Right ventricle myocardium inferior (tissue), 1 donor: Measurements from ENCODE around the gene TNK2. TPM values are rescaled to one million over a fixed set of nuclear protein-coding genes. Genes with fewer than 3 reads are reported as not detected.
"Not testable (repeated sequence)": the region's sequence is repeated elsewhere in the genome, so short reads cannot be mapped to it uniquely, and the experiment has no call there.

Experiments
- ATAC-seq: fragments of 200-7000 bp; cut with Tn5 transposase; one replicate; pipeline ENCODE4 v1.9.1; 2020; ENCODE audit warnings: mild to moderate bottlenecking, moderate library complexity
- DNase-seq: peaks from one replicate; pipeline ENCODE4 v3.0.0; 2021; ENCODE audit errors: missing footprints
- intact Hi-C: fragments of 100-400 bp; cut with DNase I; formaldehyde crosslinking; loops from one replicate; pipeline ENCODE4 v1.11.0; 2022
- long read RNA-seq: library from polyadenylated mRNA; unstranded; transcript quantifications from one replicate; pipeline ENCODE4 v2.0.0, GENCODE V29; 2021
- total RNA-seq: library from RNA; stranded (reverse); fragmentation: NEBNext Ultra II Directional; extraction: Animal tissue kit (Norgen Biotek cat#: 25700); gene quantifications from one replicate; pipeline ENCODE4 v1.2.1, GENCODE V29; 2021
- donor health status: DM: no; HTN: yes; CAD: no; lungs with severe emphysema.

The TNK2 gene
- 31.7 TPM for total RNA-seq
- long read RNA-seq, partial matches to known transcripts: 2 of 4 reads
- long read RNA-seq, other reads (novel, unspliced or antisense): 1 of 4 reads

DNA sequence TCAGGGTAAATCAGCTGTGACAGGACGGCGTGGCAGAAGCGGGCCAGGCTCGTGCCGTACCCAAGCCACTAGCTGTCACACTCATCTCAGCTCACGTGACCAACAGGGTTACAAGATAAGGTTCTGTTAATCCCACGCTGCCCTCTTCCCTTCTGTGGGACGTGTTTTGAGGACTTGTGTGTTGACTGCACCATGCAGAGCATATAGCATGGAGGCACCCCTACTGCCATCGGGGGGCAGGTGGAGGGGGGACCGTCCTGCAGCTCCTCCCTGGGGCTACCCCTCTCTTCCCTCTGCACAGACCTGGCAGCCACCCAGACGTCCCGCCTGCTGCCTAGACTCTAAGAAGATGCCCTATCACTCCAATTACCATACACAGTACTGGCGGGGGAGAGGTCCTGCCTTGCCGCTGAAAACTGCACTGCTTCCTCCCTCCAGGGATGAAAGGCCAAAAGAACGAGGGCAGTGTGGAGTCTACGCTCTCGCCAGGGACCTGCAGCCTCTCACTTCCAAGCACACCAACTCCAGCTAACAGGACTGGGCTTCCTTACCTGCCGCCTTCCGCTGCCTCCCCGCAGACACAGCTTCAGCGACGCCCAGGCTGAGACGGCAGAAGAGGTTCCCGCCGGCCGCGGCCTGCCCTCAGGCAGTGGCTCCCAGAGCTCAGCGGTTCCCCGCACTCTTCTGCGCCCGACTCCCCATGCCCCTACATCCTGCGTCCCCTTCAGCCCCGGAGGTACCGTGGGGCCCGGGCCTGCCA is at the start of gene TNK2:
TNK2 (minus strand) TSS at position 618 of the 760 bp plus-strand sequence. CDS start 19,963 bp downstream, outside the sequence.
- intact Hi-C loops: no loop called here
- ATAC-seq: peak; percentile 34
- DNase-seq: no peak

DNA sequence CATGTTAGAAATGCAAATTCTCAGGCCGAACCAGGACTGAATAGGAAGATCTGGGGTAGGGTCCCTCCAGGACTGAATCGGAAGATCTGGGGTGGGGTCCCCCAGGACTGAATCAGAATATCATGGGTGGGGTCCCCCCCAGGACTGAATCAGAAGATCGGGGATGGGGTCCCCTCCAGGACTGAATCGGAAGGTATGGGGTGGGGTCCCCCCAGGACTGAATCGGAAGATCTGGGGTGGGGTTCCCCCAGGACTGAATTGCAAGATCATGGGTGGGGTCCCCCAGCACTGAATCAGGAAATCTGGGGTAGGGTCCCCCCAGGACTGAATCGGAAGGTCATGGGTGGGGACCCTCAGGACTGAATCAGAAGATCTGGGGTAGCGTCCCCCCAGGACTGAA is 48.2 kb upstream of the TNK2 start:
- no peak for ATAC-seq
- intact Hi-C loops: no loop called here
- DNase-seq: no peak

DNA sequence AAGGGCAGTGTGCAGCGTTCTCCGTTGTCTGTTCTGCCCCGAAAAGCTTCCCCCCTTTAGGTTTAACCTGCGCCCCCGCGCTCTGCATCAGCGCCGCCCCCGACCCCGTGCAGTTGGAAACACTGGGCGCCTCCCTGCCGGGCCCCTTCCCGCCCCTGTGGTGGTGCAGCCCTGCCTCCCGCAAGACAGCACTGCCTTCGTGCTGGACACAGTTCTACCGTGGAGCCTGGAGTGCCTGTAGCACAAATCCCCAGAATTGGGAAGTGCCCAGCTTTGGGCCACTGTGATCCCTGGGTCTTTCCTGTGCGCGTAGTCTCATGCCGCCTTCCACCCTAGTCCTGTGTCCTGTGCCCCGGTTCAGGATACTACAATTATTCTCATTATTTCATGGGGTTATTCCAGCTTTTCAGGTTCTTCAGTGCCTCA is 47.1 kb upstream of the TNK2 start:
- intact Hi-C loops, DNase-seq: not testable (repeated sequence)
- ATAC-seq: peak; percentile 7

DNA sequence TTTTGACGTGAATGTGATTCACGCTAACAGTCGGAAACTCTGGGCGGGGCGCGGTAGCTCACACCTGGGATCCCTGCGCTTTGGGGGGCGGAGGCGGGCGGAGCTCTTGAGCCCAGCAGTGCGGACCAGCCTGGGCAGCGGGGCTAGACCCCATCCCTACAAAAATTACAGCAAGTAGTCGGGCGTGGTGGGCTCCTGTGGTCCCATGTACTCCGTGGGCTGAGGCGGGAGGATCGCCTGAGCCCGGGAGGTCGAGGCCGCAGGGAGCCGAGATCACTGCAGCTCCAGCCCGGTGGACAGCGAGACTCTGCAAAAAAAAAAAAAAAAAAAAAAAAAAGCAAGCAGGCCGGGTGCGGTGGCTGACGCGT is 46.4 kb upstream of the TNK2 start:
- DNase-seq, intact Hi-C loops: not testable (repeated sequence)
- peak; percentile 27 for ATAC-seq

DNA sequence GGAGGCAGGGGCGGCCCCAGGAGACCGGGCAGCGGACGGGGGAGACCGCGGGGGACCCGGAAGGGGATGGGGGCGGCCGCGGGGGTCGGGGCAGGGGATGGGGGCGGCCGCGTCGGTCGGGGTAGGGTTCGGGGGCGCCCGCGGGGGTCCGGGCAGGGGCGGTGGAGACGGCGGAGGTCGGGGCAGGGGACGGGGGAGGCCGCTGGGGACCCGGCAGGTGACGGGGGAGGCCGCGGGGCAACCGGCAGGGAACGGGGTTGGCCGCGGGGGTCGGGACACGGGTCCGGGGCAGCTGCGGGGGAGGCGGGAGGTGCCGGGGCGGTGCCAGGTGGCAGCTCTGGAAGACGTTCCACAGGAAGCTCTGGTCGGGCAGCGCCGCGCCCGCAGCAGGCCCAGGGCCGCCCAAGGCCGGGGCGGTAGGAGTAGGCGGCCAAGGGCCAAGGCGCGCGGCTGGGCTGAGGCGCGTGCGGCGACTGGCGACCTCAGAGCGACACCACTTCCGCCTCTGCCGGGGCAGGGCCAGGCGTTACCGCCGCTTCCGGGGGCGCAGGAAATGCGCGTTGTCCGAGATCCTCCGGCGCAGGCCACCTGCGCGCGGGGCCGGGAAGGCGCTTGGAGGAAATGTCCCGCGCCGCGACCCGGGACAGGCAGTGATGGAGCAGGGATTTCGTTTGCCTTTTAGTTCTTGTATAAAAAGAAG is 45.9 kb upstream of the TNK2 start:
- intact Hi-C loops: not testable (repeated sequence)
- DNase-seq: peak; percentile 91
- peak; percentile 99 for ATAC-seq

DNA sequence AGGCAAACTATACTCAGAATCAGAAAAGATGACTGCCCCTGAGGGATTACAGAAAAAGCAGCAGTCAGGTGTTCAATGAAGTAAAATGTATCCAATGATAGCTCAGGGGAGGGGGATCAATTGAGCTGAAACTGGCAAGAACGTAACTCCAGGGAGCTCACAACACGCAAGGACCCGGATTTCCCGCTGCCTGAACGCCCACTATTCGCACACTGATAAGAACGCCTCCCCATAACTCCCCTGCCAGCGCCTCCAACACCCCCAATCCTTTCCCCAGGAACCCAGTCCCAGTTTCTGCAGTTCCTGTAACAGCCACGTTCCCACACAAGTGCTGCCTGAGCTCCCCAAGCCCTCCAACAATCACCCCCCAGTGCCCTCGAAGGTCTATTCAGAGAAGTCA is 44.2 kb upstream of the TNK2 start:
- DNase-seq, ATAC-seq, intact Hi-C loops: not testable (repeated sequence)

DNA sequence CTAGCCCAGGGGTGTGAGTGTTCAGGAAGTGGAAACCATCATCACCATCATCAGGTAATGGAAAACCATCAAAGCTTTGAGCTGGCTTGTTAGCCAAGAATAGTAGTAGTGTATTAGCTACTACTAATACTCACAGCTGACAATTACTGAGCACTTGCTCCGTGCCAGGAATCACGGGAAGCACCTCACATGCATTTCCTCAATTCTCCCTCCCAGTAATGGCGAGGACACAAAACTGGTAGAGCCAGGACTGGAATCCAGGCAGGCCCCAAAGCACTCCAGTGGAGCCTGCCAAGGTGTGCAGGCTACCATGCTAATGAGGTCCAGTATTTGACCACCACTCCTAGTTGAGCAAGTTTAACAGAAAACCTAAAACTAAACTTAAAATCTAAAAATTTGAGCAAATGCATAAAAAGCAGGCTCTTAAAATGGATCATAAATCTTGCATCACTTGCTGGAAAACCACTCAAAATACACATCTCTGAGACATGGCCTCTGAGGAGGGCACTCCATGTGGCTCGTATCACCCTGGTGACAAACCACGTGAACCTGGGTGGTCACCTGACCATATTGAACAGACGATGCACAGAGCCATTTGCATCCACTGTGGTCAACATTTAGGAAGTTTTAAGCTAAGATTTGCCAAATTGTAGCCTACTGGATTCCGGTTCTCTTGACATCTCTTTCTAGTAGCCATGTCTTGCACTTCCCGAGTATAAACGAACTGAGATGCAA is 43.3 kb upstream of the TNK2 start:
- ATAC-seq, intact Hi-C loops, DNase-seq: not testable (repeated sequence)

DNA sequence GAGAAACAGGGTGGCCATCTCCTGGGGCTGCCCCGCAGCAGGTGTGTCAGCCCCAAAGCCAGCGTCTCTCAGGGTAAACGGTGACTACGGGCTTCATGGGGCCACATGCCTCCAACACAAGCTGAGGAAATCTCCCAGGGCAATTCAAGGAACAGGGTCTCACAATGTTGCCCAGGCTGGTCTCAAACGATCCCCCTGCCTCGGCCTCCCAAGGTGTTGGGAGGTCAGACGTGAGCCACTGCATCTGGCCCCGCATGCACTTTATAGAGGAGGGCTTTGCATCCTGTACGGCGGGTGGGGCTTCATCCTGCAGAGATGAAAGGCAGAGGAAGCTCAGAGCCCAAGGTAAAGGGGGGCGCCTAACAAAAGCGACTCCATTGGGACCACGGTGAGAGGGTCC is 42.4 kb upstream of the TNK2 start:
- DNase-seq, intact Hi-C loops, ATAC-seq: not testable (repeated sequence)

DNA sequence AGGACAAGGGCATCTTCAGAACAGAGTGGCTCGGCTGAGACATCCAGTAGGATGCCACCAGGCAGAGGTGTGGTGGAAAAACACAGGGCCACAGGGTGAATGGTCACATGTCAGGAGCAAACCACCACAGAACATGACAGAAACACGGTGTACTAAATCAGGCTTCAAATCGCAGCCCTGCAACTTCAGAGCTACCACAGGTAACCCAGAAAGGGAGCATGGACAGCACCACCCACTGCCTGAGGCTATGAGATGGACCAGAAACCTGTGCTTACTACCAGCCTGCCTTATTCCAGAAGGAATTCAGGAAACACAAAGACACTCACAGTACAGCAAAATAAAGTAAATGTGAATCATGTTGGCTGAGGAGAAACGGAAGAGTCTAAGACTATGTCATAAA is 41.8 kb upstream of the TNK2 start:
- intact Hi-C loops, ATAC-seq, DNase-seq: not testable (repeated sequence)

DNA sequence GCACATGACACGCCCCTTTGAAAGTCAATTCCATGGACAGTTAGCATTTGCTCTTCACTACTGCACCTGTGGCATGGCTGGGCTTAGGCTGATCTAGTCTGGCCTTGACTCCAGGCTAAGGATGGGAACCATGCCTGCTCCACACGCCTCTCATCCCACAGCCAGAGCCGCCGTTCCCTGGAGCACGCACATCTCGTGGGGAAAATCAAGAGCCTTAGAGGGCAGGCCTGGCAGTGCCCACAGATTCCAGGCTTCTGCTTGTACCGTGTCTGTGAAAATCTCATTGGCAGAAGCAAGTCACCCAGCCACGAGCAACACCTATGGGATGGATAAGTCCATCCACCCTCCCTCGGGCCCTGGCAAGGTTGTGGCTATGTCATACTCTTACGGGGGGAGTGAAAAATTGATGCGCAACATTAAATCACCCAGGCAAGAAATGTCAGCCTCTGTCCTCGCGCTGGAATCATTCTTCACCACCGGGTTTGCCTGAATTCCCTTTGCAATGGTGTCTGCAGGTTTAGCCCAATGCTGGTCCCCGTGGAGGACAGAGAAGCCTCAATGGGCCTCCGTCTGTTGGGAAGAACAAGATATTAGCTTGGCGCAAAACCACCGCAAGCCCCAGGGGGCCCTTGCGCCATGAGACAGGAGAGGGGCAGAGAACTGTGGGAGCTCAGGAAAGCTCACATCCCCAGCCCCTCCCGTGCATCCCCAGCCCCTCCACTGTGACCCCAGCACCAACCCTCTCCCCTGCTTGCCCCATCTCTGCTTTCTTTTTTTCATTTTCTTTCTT is 38.8 kb upstream of the TNK2 start:
- DNase-seq, intact Hi-C loops, ATAC-seq: not testable (repeated sequence)

DNA sequence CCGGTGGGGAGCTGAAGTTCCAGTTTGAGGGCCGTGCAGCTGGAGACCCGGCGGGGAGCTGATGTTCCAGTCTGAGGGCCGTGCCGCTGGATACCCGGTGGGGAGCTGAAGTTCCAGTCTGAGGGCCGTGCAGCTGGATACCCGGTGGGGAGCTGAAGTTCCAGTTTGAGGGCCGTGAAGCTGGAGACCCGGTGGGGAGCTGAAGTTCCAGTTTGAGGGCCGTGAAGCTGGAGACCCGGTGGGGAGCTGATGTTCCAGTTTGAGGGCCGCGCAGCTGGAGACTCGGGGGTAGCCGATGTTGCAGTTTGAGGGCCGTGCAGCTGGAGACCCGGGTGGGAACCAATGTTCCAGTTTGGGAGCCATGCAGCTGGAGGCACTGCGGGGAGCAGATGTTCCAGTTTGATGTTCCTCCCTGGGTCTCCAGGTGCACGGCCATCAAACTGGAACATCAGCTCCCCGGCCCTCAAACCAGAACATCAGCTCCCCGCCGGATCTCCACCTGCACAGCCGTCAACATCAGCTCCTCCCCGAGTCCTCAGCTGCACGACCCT is 33.0 kb upstream of the TNK2 start:
- DNase-seq, ATAC-seq, intact Hi-C loops: not testable (repeated sequence)

DNA sequence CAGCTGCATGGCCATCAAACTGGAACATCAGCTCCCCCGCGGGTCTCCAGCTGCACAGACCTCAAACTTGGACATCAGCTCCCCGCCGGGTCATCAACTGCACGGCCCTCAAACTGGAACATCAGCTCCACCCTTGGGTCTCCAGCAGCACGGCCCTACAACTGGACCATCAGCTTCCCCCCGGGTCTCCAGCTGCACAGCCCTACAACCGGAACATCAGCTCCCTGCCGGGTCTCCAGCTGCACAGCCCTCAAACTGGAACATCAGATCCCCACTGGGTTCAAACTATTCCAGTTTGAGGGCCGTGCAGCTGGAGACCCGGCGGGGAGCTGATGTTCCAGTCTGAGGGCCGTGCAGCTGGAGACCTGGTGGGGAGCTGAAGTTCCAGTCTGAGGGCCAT is 32.5 kb upstream of the TNK2 start:
- ATAC-seq, intact Hi-C loops, DNase-seq: not testable (repeated sequence)

DNA sequence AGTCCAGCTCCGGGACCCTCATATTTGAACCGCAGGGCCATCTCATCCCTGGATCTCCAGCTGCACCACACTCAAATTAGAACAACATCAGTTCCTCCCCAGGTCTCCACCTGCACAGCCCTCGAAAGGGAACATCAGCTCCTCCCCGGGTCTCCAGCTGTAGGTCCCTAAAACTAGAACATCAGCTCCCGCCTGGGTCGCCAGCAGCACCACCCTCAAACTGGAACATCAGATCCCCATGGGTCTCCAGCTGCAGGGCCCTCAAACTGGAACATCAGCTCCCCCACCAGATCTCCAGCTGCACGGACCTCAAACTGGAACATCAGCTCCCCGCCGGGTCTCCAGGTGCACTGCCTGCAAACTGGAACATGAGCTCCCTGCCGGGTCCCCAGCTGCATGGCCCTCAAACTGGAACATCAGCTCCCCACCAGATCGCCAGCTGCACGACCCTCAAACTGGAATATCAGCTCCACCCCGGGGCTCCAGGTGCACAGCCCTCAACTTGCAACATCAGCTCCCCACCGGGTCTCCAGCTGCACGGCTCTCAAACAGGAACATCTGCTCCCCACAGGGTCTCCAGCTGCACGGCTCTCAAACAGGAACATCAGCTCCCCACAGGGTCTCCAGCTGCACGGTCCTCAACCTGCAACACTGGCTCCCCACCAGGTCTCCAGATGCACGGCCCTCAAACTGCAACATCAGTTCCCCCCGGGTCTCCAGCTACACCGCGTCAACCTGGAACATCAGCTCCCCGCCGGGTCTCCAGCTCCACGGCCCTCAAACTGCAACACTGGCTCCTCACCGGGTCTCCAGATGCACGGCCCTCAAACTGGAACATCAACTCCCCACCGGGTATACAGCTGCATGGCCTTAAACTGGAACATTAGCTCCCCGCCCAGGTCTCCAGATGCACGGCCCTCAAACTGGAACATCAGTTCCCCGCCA is 31.4 kb upstream of the TNK2 start:
- ATAC-seq, DNase-seq, intact Hi-C loops: not testable (repeated sequence)

DNA sequence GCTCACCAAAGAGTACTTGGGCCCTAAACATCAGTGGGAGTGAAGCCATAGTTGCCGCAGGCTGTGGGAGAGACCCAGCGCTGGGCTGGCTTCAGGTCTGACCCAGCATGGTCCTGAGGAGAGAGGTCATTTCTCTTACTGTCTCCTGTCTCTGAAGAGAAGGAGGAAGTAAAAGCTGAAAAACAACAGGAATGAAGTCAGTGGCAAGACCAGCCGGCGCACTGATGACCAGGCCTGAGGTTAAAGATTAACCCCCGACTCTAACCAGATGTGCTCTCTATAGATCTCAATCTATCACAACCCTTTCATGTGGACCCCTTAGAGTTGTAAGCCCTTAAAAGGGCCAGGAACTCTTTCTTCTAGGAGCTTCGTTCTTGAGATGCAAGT is 24.7 kb upstream of the TNK2 start:
- DNase-seq: not testable (repeated sequence)

DNA sequence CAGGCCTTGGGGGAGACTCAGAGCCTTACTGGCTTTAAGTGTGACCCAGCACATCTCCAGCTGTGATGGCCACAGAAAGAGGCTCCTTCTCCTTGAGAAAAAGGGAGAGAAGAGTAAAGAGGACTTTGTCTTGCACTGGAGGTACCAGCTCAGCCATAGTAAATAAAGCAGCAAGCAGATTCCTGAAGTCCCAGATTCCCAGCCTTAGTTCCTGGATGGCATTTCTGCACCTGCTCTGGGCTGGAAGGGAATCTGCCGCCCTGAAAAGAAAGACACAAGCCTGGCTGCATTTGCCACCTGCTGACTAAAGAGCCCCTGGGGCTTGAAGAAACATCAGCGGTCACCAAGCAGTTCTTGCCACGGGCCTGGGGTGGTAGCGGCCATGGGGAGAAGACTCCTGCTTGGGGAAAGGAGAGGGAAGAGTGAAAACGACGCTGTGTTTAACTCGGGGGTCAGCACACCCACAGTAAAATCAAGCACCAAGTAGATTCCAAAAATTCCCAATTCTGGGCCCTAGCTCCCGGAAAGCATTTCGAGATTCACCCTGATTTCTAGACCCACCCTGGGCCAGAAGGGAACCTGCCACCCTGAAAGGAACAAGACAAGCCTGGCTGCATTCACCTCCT is 24.2 kb upstream of the TNK2 start:
- intact Hi-C loops: no loop called here
- ATAC-seq (no peak), DNase-seq (no peak)

More for the DNA sequence above, 24.7 kb upstream of the TNK2 start:
- intact Hi-C loops, ATAC-seq: not testable (repeated sequence)

DNA sequence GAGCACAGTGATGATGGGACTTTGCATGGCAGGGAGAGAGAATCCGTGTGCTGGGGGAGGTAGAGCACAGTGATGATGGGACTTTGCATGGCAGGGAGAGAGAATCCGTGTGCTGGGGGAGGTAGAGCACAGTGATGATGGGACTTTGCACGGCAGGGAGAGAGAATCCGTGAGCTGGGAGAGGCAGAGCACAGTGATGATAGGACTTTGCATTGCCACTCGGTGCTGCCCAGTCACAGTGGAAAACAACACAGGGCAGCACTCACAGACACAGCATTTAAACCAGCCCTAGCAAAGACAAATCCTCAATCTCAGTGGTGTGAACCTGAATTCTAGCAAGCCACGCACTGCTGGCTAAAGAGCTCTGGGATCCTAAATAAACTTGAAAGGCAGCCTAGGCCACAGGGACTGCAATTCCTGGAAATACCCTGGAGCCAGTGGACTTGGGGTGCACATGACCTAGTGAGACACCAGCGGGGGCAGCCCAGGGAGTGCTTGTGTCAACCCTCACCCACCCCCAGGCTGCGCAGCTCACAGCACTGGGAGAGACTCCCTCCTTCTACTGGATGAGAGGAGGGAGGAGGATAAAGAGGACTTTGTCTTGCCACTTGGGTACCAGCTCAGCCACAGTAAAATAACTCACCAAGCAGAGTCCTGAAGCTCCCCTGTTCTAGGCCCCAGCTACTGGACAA is 23.4 kb upstream of the TNK2 start:
- intact Hi-C loops: no loop called here
- no peak for ATAC-seq
- no peak for DNase-seq
